PC-3 (cell line): Measurements from ENCODE around the gene CR1.

Experiments used
- CTCF ChIP-seq: fragments of 300-600 bp; sonication (generic); conservative IDR thresholded peaks from 2 replicates; pipeline ENCODE4 v1.5.1; 2017; ENCODE audit warnings: antibody characterized with exemption, low read depth, mild to moderate bottlenecking, low read length
- EZH2 ChIP-seq: fragments of 300-600 bp; sonication (generic); IDR thresholded peaks from one replicate; pipeline ENCODE4 v1.6.1; 2017; ENCODE audit warnings: antibody characterized with exemption, mild to moderate bottlenecking, low read length; ENCODE audit not compliant: unreplicated experiment

DNA sequence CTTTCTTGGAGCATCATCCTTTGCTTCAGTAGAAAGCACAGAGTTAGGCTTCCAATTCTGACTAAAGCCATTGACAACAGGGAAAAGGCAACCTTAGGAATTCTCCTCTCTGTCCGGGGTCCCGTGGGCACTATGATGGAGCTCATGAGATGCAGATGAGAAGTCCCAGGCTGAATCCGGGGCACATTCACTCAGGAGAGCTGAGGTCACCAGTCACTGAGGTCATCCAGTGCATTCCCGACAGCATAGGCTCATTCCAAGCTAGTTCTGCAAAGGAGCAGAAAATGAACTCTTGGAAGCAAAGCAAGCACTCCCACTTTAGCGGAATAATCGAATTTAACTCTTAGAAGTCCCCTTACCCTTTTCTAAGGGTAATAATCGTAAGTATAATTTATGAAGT lies 6.8 kb downstream of the CR1 start:
- no peak for TF ChIP-seq CTCF
- no peak for TF ChIP-seq EZH2
